Measurements from ENCODE around the gene GIGYF1.

- TF ChIP-seq CTCF (IDR thresholded peaks at IDR 0.05 in 4 of 5, conservative IDR thresholded peaks at IDR 0.05 in 1 of 5), result no peak
- no peak for TF ChIP-seq POLR2A (IDR thresholded peaks at IDR 0.05)
Observed at GRCh38 chr7:100639995-100640516, 54.0 kb downstream of the GIGYF1 start.
